HepG2 (cell line): ENCODE data around the gene SUPT6H. TPM values are rescaled to one million over a fixed set of nuclear protein-coding genes. Genes with fewer than 3 reads are reported as not detected.

Experiments
- ARID2 ChIP-seq: sonication (generic); formaldehyde crosslinking; IDR thresholded peaks from 2 replicates; pipeline ENCODE4 v1.8.1; 2022; ENCODE audit warnings: mild to moderate bottlenecking, missing genetic modification reagents, borderline replicate concordance
- ELF4 ChIP-seq: sonication (generic); formaldehyde crosslinking; IDR thresholded peaks from 2 replicates; pipeline ENCODE4 v1.5.0; 2020; ENCODE audit warnings: missing genetic modification reagents, mild to moderate bottlenecking, moderate library complexity, borderline replicate concordance
- HNRNPK ChIP-seq: fragments of 200-400 bp; formaldehyde crosslinking; IDR thresholded peaks from 2 replicates; pipeline ENCODE4 v1.6.1; 2018; ENCODE audit warnings: low read length, low read depth, moderate library complexity, mild to moderate bottlenecking; ENCODE audit not compliant: poor library complexity, severe bottlenecking
- IKZF4 ChIP-seq: sonication (generic); formaldehyde crosslinking; IDR thresholded peaks from 2 replicates; pipeline ENCODE4 v1.5.1; 2020; ENCODE audit warnings: borderline replicate concordance, mild to moderate bottlenecking, low read depth, missing genetic modification reagents; ENCODE audit errors: not compliant biosample characterization
- JUND ChIP-seq: sonication (generic); formaldehyde crosslinking; IDR thresholded peaks from 2 replicates; pipeline ENCODE4 v1.8.0; 2022; ENCODE audit warnings: mild to moderate bottlenecking, missing genetic modification reagents
- KDM3A ChIP-seq: IDR thresholded peaks from 2 replicates; pipeline ENCODE4 v1.6.1; 2018; ENCODE audit warnings: low read depth, missing compliant biosample characterization
- MED1 ChIP-seq: sonication (generic); formaldehyde crosslinking; IDR thresholded peaks from 2 replicates; pipeline ENCODE4 v1.4.0; 2020; ENCODE audit warnings: missing genetic modification reagents
- MIXL1 ChIP-seq: IDR thresholded peaks from 2 replicates; pipeline ENCODE4 v1.6.1; 2016
- MXD3 ChIP-seq: IDR thresholded peaks from 2 replicates; pipeline ENCODE4 v1.6.1; 2016; ENCODE audit warnings: mild to moderate bottlenecking, missing biosample characterization, missing genetic modification reagents
- PHF5A ChIP-seq: IDR thresholded peaks from one replicate; pipeline ENCODE4 v1.6.1; 2018; ENCODE audit warnings: low read depth, missing genetic modification reagents; ENCODE audit not compliant: unreplicated experiment
- PPARG ChIP-seq: conservative IDR thresholded peaks from 2 replicates; pipeline ENCODE4 v1.6.1; 2016; ENCODE audit warnings: missing biosample characterization, missing genetic modification reagents
- SATB2 ChIP-seq: sonication (generic); formaldehyde crosslinking; IDR thresholded peaks from 2 replicates; pipeline ENCODE4 v1.5.0; 2020; ENCODE audit warnings: missing genetic modification reagents
- SIN3B ChIP-seq: fragments of 150-350 bp; IDR thresholded peaks from 2 replicates; pipeline ENCODE4 v1.6.1; 2014; ENCODE audit warnings: low read length
- SNAPC2 ChIP-seq: sonication (generic); formaldehyde crosslinking; IDR thresholded peaks from 2 replicates; pipeline ENCODE4 v1.8.1; 2022; ENCODE audit warnings: mild to moderate bottlenecking, missing genetic modification reagents
- TIGD3 ChIP-seq: sonication (generic); formaldehyde crosslinking; IDR thresholded peaks from 2 replicates; pipeline ENCODE4 v1.5.1; 2020; ENCODE audit warnings: mild to moderate bottlenecking, missing genetic modification reagents, borderline replicate concordance
- ZBTB44 ChIP-seq: sonication (generic); formaldehyde crosslinking; IDR thresholded peaks from 2 replicates; pipeline ENCODE4 v1.4.0; 2020; ENCODE audit warnings: missing genetic modification reagents
- ZNF256 ChIP-seq: sonication (generic); formaldehyde crosslinking; conservative IDR thresholded peaks from 2 replicates; pipeline ENCODE4 v1.4.0; 2020; ENCODE audit warnings: missing genetic modification reagents
- ZNF547 ChIP-seq: sonication (generic); formaldehyde crosslinking; IDR thresholded peaks from 2 replicates; pipeline ENCODE4 v1.5.1; 2020; ENCODE audit warnings: mild to moderate bottlenecking, missing genetic modification reagents
- ZNF629 ChIP-seq: sonication (generic); formaldehyde crosslinking; conservative IDR thresholded peaks from 2 replicates; pipeline ENCODE4 v1.5.0; 2020; ENCODE audit warnings: missing genetic modification reagents
- ZNF660 ChIP-seq: sonication (generic); formaldehyde crosslinking; IDR thresholded peaks from 2 replicates; pipeline ENCODE4 v1.5.1; 2020; ENCODE audit warnings: mild to moderate bottlenecking, low read depth, missing genetic modification reagents, borderline replicate concordance
- ZNF770 ChIP-seq: sonication (generic); formaldehyde crosslinking; IDR thresholded peaks from 2 replicates; pipeline ENCODE4 v1.5.0; 2020; ENCODE audit warnings: mild to moderate bottlenecking, missing genetic modification reagents
- ZNF773 ChIP-seq: sonication (generic); formaldehyde crosslinking; IDR thresholded peaks from 2 replicates; pipeline ENCODE4 v1.4.0; 2020; ENCODE audit warnings: missing genetic modification reagents, borderline replicate concordance
- ZNF776 ChIP-seq: sonication (generic); formaldehyde crosslinking; IDR thresholded peaks from 2 replicates; pipeline ENCODE4 v1.4.0; 2020; ENCODE audit warnings: mild to moderate bottlenecking, missing genetic modification reagents
- polyA plus RNA-seq, 8 experiments: library from polyadenylated mRNA; depleted of rRNA in 3 of 8; stranded (reverse) in 7 of 8; unstranded in 1 of 8; fragments of >200 nt; fragmentation: Illumina TruSeq in 4 of 8; extraction: Trizol in 4 of 8; gene quantifications; 2 replicates each; pipeline versions ENCODE4 v1.2.1 to v1.2.3, GENCODE V29; 2011 to 2016; ENCODE audit warnings: low read depth in 4 of 8, missing spikeins in 1 of 8, mixed read lengths in 1 of 8; ENCODE audit not compliant: insufficient read depth in 1 of 8
- total RNA-seq, 5 experiments: library from RNA; depleted of rRNA; stranded (reverse); fragments of >200 nt; fragmentation: Illumina TruSeq; extraction: Trizol; gene quantifications; 2 replicates each; pipeline ENCODE4 v1.2.3, GENCODE V29; 2016; ENCODE audit warnings: low read depth in 1 of 5
- TF ChIP-seq, protein P1 (sequence below): sonication (generic); formaldehyde crosslinking; IDR thresholded peaks from 2 replicates; pipeline ENCODE4 v1.5.0; 2020; ENCODE audit warnings: missing genetic modification reagents

Gene SUPT6H
- total and polyA plus RNA-seq, 2 of the 13 experiments (the other 11 are each of a cell fraction or from before 2014, with no cell fraction given): 32.7 to 39.9 TPM

- no peak for TF ChIP-seq TIGD3 (CRISPR knock-in tag)
- no peak for TF ChIP-seq IKZF4 (CRISPR knock-in tag)
- no peak for TF ChIP-seq SNAPC2 (CRISPR knock-in tag)
- peak; percentile 77 for TF ChIP-seq ZNF629
- TF ChIP-seq ELF4: no peak
- TF ChIP-seq ZBTB44 (CRISPR knock-in tag): no peak
- TF ChIP-seq ZNF256 (CRISPR knock-in tag): no peak
- TF ChIP-seq ZNF547 (CRISPR knock-in tag): no peak
- no peak for TF ChIP-seq SATB2 (CRISPR knock-in tag)
- no peak for TF ChIP-seq ZNF776
- TF ChIP-seq MXD3: 0 out of 2 replicates have a peak, but pooled peaks have one; percentile 32
- no peak for TF ChIP-seq ZNF770
- TF ChIP-seq HNRNPK: no peak
- TF ChIP-seq KDM3A: 0 out of 2 replicates have a peak, but pooled peaks have one; percentile 24
- TF ChIP-seq ARID2: no peak
- TF ChIP-seq ZNF660 (CRISPR knock-in tag): no peak
- TF ChIP-seq ZNF773 (CRISPR knock-in tag): no peak
- TF ChIP-seq MED1 (CRISPR knock-in tag): peak; percentile 32
- TF ChIP-seq PPARG (CRISPR knock-in tag): no peak
- no peak for TF ChIP-seq PHF5A (CRISPR knock-in tag)
- no peak for TF ChIP-seq JUND (CRISPR knock-in tag)
- TF ChIP-seq, protein P1, sequence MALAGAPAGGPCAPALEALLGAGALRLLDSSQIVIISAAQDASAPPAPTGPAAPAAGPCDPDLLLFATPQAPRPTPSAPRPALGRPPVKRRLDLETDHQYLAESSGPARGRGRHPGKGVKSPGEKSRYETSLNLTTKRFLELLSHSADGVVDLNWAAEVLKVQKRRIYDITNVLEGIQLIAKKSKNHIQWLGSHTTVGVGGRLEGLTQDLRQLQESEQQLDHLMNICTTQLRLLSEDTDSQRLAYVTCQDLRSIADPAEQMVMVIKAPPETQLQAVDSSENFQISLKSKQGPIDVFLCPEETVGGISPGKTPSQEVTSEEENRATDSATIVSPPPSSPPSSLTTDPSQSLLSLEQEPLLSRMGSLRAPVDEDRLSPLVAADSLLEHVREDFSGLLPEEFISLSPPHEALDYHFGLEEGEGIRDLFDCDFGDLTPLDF (CRISPR knock-in tag): no peak
- no peak for TF ChIP-seq MIXL1 (CRISPR knock-in tag)
- TF ChIP-seq SIN3B: no peak
Observed at GRCh38 chr17:28744104-28744971, 82.3 kb downstream of the SUPT6H start (continued).
